Measurements from ENCODE around the gene B4GALT1.
"Not testable (repeated sequence)": the region's sequence is repeated elsewhere in the genome, so short reads cannot be mapped to it uniquely, and the experiment has no call there.

Gene B4GALT1

GRCh38 chr9:33184963-33185362, 17.8 kb upstream of the B4GALT1 start:
- peak; percentile 43 for DNase-seq

- no peak for DNase-seq
Observed at GRCh38 chr9:33182519-33182918, 15.4 kb upstream of the B4GALT1 start.

DNA sequence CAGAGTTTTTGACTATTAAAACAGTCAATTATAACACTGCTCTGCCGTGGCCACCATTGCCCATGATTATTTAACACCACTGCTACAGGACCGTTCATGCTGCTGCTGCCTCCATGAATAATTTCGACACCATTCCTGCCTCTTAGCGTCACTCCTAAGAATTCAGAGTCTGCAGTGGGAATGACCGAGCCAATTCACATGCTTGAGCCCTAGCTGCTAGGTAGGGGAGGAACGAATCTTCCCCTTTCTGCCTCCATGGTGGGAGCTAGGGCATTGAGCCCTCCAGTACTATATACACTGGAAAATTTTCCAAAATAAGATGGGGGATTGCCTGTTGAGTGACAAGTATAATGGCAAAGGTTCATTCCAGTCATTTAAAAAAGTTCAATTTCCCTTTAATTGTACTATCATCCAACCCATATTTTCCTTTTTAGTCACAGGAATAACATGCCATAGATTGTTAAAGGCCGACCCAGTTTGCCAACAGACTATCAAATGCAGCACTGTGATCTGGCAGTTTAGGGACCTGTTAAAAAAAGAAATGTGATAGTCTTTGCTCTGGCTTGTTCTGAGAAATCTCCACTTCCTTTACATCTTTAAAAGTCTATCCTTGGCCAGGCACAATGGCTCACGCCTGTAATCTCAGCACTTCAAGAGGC, 13.5 kb upstream of the B4GALT1 start:
- DNase-seq, result no peak

- no peak for DNase-seq
Observed at GRCh38 chr9:33178972-33179697, 12.0 kb upstream of the B4GALT1 start.

DNA sequence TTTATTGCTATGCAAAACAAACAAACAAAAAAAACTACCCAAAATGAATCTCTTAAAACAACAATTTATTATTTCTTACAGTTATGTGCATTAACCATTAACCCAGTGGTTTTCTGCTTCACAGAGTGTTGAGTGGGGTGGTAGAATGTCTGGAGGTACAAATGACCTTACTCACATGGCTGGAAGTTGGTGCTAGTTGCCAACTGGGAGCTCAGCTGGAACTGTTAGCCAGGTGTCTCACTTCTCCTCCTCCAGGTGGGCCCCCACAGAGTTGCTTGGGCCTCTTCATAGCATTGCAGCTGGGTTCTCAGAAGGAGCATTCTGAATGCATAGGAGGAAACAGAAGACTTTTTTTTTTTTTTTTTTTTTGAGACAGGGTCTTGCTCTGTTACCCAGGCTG, 10.5 kb upstream of the B4GALT1 start:
- DNase-seq, result no peak

- no peak for DNase-seq
Observed at GRCh38 chr9:33177086-33177485, 9.9 kb upstream of the B4GALT1 start.

DNA sequence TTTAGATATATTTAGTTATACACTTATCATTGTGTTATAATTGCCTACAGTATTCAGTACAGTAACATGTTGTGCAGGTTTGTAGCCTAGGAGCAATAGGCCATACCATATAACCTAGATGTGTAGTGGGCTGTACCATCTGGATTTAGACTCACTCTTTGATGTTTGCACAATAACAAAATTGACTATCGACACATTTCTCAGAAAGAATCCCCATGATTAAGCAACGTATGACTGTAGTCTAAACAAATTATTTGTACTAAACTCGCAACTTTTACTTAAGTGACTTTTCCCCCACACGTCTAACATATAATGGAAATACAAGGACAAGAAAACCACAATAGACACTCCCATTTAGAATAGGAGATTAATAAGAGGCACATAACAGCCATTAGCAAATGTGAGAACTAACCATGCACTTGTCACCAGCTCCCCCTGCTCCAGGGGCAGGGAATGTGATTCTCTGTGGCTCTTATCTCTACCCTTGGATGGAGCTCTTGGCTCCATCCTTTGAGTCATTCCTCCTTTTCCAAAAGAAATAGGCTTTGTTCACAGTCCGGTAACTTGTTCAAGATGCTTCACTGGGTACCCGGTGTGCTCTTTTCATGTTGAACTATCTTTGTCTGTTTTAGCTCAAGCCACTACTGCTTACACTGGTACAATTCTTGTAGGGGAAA, 8.7 kb upstream of the B4GALT1 start:
- DNase-seq, result no peak

- no peak for DNase-seq
Observed at GRCh38 chr9:33172256-33173238, 5.4 kb upstream of the B4GALT1 start.

- DNase-seq, result peak; percentile 55
Observed at GRCh38 chr9:33170464-33171415, 3.6 kb upstream of the B4GALT1 start.

DNA sequence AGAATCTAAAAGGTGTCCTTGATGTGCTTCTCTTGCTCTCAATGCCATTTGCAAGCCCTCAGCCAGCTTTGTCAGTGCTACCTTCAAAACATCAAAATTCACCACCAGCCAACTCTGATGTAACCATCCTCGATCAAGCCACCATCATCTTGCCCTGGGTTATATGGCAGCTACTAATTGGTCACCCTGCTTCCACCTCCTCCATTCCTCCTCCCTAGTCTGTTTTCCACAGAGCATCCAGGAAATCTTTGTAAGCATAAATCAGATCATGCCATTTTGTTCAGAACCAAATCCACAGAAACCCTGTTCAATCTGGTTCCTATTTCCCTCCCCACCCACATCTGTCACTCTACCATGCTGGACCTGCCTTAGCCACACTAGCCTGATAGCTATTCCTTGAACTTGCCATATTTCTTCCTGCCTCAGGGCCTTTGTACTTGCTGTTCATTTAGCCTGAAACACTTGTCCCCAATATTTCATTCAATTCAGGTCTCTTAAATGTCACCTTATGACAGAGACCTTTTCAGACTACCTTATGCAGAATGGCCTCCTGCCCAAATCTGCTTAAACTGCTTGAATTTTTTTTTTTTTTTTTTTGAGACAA, 1.9 kb upstream of the B4GALT1 start:
- DNase-seq, result no peak

GRCh38 chr9:33167972-33168461, 881 bp upstream of the B4GALT1 start:
- DNase-seq, result no peak

- DNase-seq, result no peak
Observed at GRCh38 chr9:33166231-33167083, 679 bp downstream of the B4GALT1 start.

DNA sequence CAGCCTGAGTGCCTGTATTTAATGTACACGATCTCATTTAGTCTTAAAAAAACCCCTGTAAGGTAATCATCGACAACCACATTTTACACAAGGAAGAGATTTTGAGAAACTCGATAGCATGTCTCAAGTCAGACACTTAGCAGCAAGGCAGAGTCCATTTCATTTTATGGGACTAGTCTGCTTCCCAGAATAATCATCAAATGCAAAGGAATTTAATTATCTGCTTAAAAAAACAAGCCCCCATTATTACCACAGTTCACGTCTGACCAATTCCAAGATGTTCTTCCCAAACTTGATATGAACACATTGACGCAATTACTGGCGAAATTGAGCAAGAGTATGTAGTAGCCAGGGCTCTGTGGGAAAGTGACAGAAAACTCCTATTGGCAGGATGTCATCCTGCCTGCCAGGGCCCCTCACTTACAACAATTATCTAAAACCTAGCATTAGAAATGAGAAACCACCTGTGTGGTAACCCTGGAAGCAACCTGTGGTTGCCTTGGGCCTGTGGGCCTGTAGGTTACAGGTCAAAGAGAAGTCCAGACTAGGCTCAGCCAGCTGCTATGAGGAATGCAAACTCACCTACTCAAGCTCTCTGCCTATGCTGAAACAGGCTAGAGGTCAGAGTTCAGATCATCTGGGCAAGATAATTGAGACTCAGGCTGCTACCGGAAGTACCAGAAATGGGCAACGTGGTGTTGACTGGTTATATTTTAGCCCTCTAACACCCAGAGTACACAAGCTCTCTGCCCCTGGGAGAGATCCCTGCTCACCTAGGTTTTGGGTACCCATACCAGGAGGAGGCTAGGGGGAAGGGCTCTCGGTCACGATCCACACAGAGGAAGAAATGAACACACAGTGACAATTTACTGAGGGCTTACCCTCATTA, 1.6 kb downstream of the B4GALT1 start:
- no peak for DNase-seq

DNA sequence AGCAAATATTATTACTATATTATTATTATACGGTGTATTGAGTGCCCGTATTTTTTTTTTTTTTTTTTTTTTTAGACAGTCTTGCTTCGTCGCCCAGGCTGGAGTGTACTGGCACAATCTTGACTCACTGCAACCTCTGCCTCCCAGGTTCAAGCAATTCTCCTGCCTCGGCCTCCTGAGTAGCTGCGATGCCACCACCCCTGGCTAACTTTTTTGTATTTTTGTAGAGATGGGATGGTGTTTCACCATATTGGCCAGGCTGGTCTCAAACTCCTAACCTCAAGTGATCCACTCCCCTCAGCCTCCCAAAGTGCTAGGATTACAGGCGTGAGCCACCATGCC, 2.2 kb downstream of the B4GALT1 start:
- DNase-seq, result not testable (repeated sequence)

DNA sequence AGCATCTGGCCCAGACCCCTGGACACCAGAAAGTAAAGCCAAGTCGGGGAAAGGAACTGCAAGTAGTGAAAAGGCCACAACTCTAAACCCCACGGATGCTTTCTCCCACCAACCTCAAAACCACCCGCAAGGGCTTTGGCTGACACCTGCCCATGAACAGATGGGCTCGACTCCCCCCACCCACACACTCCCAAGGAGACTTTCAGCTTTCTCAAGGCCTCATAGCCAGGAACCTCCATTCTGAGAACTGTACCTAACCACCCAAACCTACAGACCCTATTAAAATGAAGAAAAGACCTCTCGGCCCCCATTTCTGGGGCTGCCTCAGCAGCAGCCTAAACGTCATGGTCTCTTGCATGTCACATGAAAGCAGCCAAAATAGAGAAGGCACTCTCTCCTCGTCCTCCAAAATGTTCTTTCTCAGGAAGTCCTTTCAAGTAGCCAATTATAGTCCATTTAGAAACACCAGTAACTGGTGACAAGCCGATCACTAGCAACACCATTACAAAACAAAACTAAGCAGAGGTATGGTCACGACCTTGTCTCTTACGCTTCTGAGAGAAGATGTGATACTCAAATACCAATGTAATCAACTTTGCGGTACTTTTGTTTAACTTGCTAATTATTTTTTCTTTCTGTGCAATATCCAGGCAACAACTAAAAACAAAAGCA, 2.9 kb downstream of the B4GALT1 start:
- no peak for DNase-seq

GRCh38 chr9:33163433-33164137, 3.6 kb downstream of the B4GALT1 start:
- no peak for DNase-seq

GRCh38 chr9:33162721-33163311, 4.3 kb downstream of the B4GALT1 start:
- DNase-seq, result no peak

Measured in right hindlimb (tissue), 1 donor.